Measurements from ENCODE around the gene NUDCD3. TPM values are rescaled to one million over a fixed set of nuclear protein-coding genes. Genes with fewer than 3 reads are reported as not detected.

Gene NUDCD3
- total RNA-seq, 4 donors from 2014 or later = 57.0 to 92.3 (median 75.2) TPM

- H3K27ac ChIP-seq = no peak overlapping the region
- no peaks in the 10 kb centered on the region for H3K4me1 ChIP-seq
- no CpG with 5 or more reads among the region's 8 CpGs for WGBS, 2 donors (ENCODE audit: low coverage in 1 of 2)
- no peak for ATAC-seq
- no peaks in the 10 kb centered on the region for H3K36me3 ChIP-seq
- TF ChIP-seq POLR2AphosphoS5 (IDR thresholded peaks at IDR 0.05) (no peak), EP300 (IDR thresholded peaks at IDR 0.05) (no peak), POLR2A (IDR thresholded peaks at IDR 0.05) (no peak), CTCF (IDR thresholded peaks at IDR 0.05) (no peak)
- H3K27me3 ChIP-seq = no peaks in the 10 kb centered on the region
- H3K9me3 ChIP-seq = no peaks in the 10 kb centered on the region
- H3K4me3 ChIP-seq = no peak overlapping the region
Measured at GRCh38 chr7:44533301-44534055, 43.0 kb upstream of the NUDCD3 start.

GRCh38 chr7:44531421-44532380 is 41.2 kb upstream of the NUDCD3 start:
- no peak for ATAC-seq
- TF ChIP-seq EP300 (IDR thresholded peaks at IDR 0.05) = no peak
- TF ChIP-seq POLR2A (IDR thresholded peaks at IDR 0.05) = no peak
- TF ChIP-seq CTCF (IDR thresholded peaks at IDR 0.05) = no peak
- no peak for TF ChIP-seq POLR2AphosphoS5 (IDR thresholded peaks at IDR 0.05)
- no peak overlapping the region for H3K4me3 ChIP-seq
- H3K36me3 ChIP-seq = no peaks in the 10 kb centered on the region
- peaks cover 0 to 17% (median 0%) of the 10 kb centered on the region in 3 donors for H3K9me3 ChIP-seq
- no peaks in the 10 kb centered on the region for H3K27me3 ChIP-seq
- 78 to 90% methylated on average over 5 to 6 of the region's 17 CpGs for WGBS, 2 donors (ENCODE audit: low coverage in 1 of 2)
- H3K27ac ChIP-seq = no peak overlapping the region
- H3K4me1 ChIP-seq = no peaks in the 10 kb centered on the region

DNA sequence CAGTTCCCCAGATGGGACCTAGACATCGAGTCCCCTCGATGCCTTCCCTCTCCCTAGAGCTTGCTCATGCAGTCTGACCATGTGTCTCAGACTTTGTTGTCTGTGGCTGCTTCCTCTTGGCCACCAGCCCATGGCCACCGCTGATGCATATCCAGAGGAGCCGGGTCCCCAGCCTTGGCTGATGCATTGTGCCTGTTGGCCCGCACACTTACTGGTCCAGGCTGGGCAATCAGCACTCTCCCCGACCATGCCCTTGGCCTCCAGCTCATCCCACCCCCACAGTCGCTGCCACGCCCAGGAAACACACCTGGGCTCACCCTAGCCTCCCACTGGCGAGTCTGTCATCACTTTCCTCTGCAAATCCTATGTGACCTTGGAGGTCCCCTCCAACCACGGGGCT is 40.5 kb upstream of the NUDCD3 start:
- H3K36me3 ChIP-seq = no peaks in the 10 kb centered on the region
- TF ChIP-seq POLR2AphosphoS5 (IDR thresholded peaks at IDR 0.05) (no peak), POLR2A (IDR thresholded peaks at IDR 0.05) (no peak), EP300 (IDR thresholded peaks at IDR 0.05) (no peak), CTCF (IDR thresholded peaks at IDR 0.05) (no peak)
- WGBS, 2 donors (ENCODE audit: low coverage in 1 of 2) = 79 to 89% methylated on average over 8 of the region's 10 CpGs
- no peaks in the 10 kb centered on the region for H3K27me3 ChIP-seq
- H3K4me1 ChIP-seq = no peaks in the 10 kb centered on the region
- no peak for ATAC-seq
- peaks cover 0 to 24% (median 0%) of the 10 kb centered on the region in 3 donors for H3K9me3 ChIP-seq
- no peak overlapping the region for H3K4me3 ChIP-seq
- no peak overlapping the region for H3K27ac ChIP-seq

DNA sequence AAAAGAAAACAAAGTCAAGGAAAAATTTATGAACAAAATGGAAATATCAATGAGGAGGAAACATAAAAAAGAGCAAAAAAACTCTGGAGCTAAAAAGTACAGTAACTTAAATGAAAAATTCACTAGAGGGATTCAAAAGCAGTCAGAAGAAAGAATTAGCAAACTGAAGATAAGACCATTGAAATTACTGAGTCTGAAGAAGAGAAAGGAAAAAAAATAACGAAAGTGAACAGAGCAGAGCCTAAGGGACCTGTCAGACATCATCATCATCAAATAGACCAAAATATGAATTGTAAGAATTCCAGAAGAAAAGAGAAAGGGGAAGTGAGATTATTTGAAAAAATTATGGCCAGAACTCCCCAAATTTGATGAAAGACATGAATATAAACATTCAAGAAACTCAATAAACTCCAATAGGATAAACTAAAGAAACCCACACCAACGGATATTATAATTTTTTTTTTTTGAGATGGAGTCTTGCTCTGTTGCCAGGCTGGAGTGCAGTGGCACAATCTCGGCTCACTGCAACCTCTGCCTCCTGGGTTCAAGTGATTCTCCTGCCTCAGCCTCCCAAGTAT is 34.4 kb upstream of the NUDCD3 start:
- no peak for ATAC-seq
- WGBS, 2 donors (ENCODE audit: low coverage in 1 of 2) = 66 to 86% methylated on average over 3 of the region's 3 CpGs
- Histone ChIP-seq H3K27ac (no peak overlapping the region), H3K4me3 (no peak overlapping the region), H3K4me1 (no peaks in the 10 kb centered on the region), H3K27me3 (no peaks in the 10 kb centered on the region), H3K36me3 (peaks cover 0 to 3% of the 10 kb centered on the region in 2 donors), H3K9me3 (peaks cover 0 to 46% (median 0%) of the 10 kb centered on the region in 3 donors)
- no peak for TF ChIP-seq POLR2AphosphoS5 (IDR thresholded peaks at IDR 0.05)

- H3K27ac ChIP-seq = no peak overlapping the region
- peaks cover 0 to 36% (median 0%) of the 10 kb centered on the region in 3 donors for H3K9me3 ChIP-seq
- 88 to 92% methylated on average over 2 to 3 of the region's 3 CpGs for WGBS, 2 donors (ENCODE audit: low coverage in 1 of 2)
- TF ChIP-seq POLR2A (IDR thresholded peaks at IDR 0.05) (no peak), POLR2AphosphoS5 (IDR thresholded peaks at IDR 0.05) (no peak), CTCF (IDR thresholded peaks at IDR 0.05) (no peak), EP300 (IDR thresholded peaks at IDR 0.05) (no peak)
- H3K4me3 ChIP-seq = no peak overlapping the region
- no peaks in the 10 kb centered on the region for H3K4me1 ChIP-seq
- H3K36me3 ChIP-seq = peaks cover 0 to 3% of the 10 kb centered on the region in 2 donors
- H3K27me3 ChIP-seq = no peaks in the 10 kb centered on the region
- ATAC-seq = no peak
Measured at GRCh38 chr7:44522315-44522714, 31.9 kb upstream of the NUDCD3 start.

Data from gastroesophageal sphincter (tissue), 4 donors.